ENCODE measurements around the gene ADARB2. TPM values are rescaled to one million over a fixed set of nuclear protein-coding genes. Genes with fewer than 3 reads are reported as not detected.

The ADARB2 gene
- total RNA-seq, 1 donor from 2014 or later: 1.2 TPM

GRCh38 chr10:1685699-1686490, 51.4 kb downstream of the ADARB2 start:
- Histone ChIP-seq H3K27ac (no peak overlapping the region), H3K4me1 (no peaks in the 10 kb centered on the region), H3K4me3 (no peak overlapping the region), H3K9me3 (no peaks in the 10 kb centered on the region), H3K36me3 (no peaks in the 10 kb centered on the region), H3K27me3 (no peaks in the 10 kb centered on the region)
- no peak for ATAC-seq
- intact Hi-C loops (cut with DNase I): no loop called here
- TF ChIP-seq CTCF (IDR thresholded peaks at IDR 0.05): no peak
- no peak for DNase-seq

DNA sequence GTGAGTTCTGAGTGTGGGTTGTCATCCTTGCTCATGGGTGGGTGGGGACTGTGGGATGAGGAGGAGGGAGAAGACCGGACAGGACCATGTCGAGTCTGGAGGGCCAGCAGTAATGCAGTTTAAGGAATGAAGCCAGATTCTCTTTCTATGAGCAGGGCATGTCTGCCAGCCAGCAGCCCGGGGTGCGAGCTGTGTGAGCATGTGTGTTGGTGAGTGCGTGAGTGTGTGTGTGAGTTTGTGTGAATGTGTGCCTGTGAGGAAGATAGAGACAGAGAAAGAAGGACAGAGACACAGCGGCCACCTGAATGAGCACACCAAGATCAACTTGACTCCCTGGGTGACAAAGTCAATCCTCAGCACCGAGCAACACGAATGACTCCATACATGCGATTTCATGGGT, 52.3 kb downstream of the ADARB2 start:
- Histone ChIP-seq H3K4me1 (no peaks in the 10 kb centered on the region), H3K36me3 (no peaks in the 10 kb centered on the region), H3K27me3 (no peaks in the 10 kb centered on the region), H3K9me3 (no peaks in the 10 kb centered on the region), H3K27ac (no peak overlapping the region), H3K4me3 (no peak overlapping the region)
- intact Hi-C loops (cut with DNase I): no loop called here
- TF ChIP-seq CTCF (IDR thresholded peaks at IDR 0.05): no peak
- ATAC-seq (no peak), DNase-seq (no peak)

GRCh38 chr10:1683649-1684048, 53.7 kb downstream of the ADARB2 start:
- intact Hi-C loops (cut with DNase I): no loop called here
- Histone ChIP-seq H3K27me3 (no peaks in the 10 kb centered on the region), H3K4me1 (no peaks in the 10 kb centered on the region), H3K9me3 (no peaks in the 10 kb centered on the region), H3K36me3 (no peaks in the 10 kb centered on the region), H3K4me3 (no peak overlapping the region), H3K27ac (no peak overlapping the region)
- no peak for ATAC-seq
- no peak for DNase-seq
- no peak for TF ChIP-seq CTCF (IDR thresholded peaks at IDR 0.05)

DNA sequence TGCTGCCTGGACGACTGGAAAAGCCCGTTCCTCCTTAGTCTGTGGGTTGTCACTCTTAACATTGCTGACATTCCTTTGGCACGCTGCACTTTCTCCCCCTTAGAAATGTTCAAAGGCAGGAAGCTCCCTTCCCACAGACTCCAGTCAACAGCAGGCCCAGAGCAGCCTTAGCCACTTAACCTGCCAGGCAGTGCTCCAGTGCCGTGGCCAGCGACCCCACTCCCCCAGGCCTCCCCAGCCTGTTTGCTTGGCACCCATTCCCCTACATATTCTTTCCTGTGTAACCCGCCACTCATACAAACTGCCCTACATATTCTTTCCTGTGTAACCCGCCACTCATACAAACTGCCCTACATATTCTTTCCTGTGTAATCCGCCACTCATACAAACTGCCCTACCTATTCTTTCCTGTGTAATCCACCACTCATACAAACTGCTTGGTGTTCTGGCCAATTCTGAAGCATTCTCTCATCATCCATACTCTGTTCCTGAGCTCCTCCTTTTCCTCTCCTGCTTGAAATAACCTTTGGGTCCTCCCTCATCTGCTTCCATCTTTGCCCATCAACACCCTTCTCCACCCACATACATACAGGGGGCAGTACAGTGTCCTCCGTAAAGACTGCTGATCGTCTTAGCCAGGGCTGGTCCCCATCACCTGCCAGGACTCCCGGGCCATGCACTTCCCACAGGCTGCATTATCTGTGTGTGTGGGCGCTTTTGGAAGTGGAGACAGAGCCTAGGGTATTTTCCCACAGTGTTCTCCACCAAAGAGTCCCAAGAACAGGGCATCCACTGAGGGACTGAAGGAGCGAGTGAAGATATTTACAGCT, 57.3 kb downstream of the ADARB2 start:
- Histone ChIP-seq H3K27ac (no peak overlapping the region), H3K4me1 (no peaks in the 10 kb centered on the region), H3K4me3 (no peak overlapping the region), H3K36me3 (no peaks in the 10 kb centered on the region), H3K27me3 (no peaks in the 10 kb centered on the region), H3K9me3 (no peaks in the 10 kb centered on the region)
- DNase-seq: no peak
- intact Hi-C loops (cut with DNase I): no loop called here
- no peak for TF ChIP-seq CTCF (IDR thresholded peaks at IDR 0.05)
- ATAC-seq: no peak

DNA sequence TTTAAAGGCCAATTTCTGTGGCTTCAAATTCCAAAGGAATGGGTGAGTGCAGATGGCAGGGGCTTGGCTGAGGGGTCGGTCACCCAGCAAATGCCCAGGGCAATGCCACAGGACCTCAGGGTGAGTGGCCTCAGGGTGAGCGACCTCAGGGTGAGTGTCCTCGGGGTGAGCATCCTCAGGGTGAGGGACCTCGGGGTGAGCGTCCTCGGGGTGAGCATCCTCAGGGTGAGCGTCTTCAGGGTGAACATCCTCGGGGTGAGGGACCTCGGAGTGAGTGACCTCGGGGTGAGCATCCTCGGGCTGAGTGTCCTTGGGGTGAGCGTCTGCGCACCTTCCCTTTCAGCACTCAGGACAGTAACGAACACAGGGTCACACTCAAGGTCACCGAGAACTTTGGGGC, 59.2 kb downstream of the ADARB2 start:
- intact Hi-C loops (cut with DNase I): no loop called here
- H3K4me1 ChIP-seq: no peaks in the 10 kb centered on the region
- H3K9me3 ChIP-seq: no peaks in the 10 kb centered on the region
- no peak overlapping the region for H3K4me3 ChIP-seq
- H3K27ac ChIP-seq: no peak overlapping the region
- no peaks in the 10 kb centered on the region for H3K36me3 ChIP-seq
- TF ChIP-seq CTCF (IDR thresholded peaks at IDR 0.05): no peak
- DNase-seq (no peak), ATAC-seq (peak; percentile 31)
- H3K27me3 ChIP-seq: no peaks in the 10 kb centered on the region
